Ovary (tissue), 9 donors: ENCODE data around the gene SLC38A4. TPM values are rescaled to one million over a fixed set of nuclear protein-coding genes. Genes with fewer than 3 reads are reported as not detected.

Experiments
- DNase-seq, 5 donors: peaks; one replicate each; pipeline ENCODE4 v3.0.0-alpha.2; 2019 to 2020
- H3K27ac ChIP-seq, 2 donors: fragments of 200-600 bp; one replicate each; pipeline versions ENCODE4 v1.5.1 to v1.8.0; 2019 to 2022
- H3K27me3 ChIP-seq: fragments of 200-600 bp; one replicate; pipeline ENCODE4 v1.8.0; 2022
- H3K36me3 ChIP-seq: fragments of 200-600 bp; sonication (generic); one replicate; pipeline ENCODE4 v1.5.1; 2019
- H3K4me1 ChIP-seq: one replicate; pipeline ENCODE4 v1.8.1; 2013; ENCODE audit warnings: mild to moderate bottlenecking, moderate library complexity; ENCODE audit not compliant: insufficient read depth
- H3K4me3 ChIP-seq: fragments of 200-600 bp; sonication (generic); one replicate; pipeline ENCODE4 v1.5.1; 2017
- H3K9me3 ChIP-seq, 2 donors: fragments of 200-600 bp in 1 of 2; sonication (generic) in 1 of 2; one replicate each; pipeline versions ENCODE4 v1.5.1 to v1.8.1; 2013 to 2019; ENCODE audit warnings: mild to moderate bottlenecking in 1 of 2, moderate library complexity in 1 of 2
- EP300 ChIP-seq: sonication (generic); formaldehyde crosslinking; IDR thresholded peaks from one replicate; pipeline ENCODE4 v1.6.1; 2017; ENCODE audit warnings: antibody characterized with exemption
- POLR2A ChIP-seq: fragments of 450-650 bp; IDR thresholded peaks from one replicate; pipeline ENCODE4 v1.6.1; 2017; ENCODE audit warnings: antibody characterized with exemption, mild to moderate bottlenecking, moderate library complexity
- WGBS, 3 donors: extraction: QIAGEN DNeasy Blood & Tissue Kit in 1 of 3; methylation state at CpG; one replicate each; pipeline versions ENCODE4 v1.1.5 to v1.1.7; 2013 to 2017; 5-methylcytosine and 5-hydroxymethylcytosine counted together
- intact Hi-C, 4 donors: fragments of 100-400 bp; cut with DNase I; formaldehyde crosslinking; loops; one replicate each; pipeline versions ENCODE4 v1.11.0 to v1.15.1; 2022 to 2023
- polyA plus RNA-seq, 2 donors: library from polyadenylated mRNA; stranded (reverse); fragments of 200-250 nt in 1 of 2; fragments of 350-450 nt in 1 of 2; fragmentation: Illumina TruSeq in 1 of 2; extraction: RNeasy Lipid Tissue Mini Kit (QIAGEN cat#74804) in 1 of 2; gene quantifications; one replicate each; pipeline ENCODE4 v1.2.3, GENCODE V29; 2013 to 2014
- total RNA-seq, 7 donors: library from RNA; depleted of rRNA in 2 of 7; stranded (reverse); fragments of >200 nt in 2 of 7; fragmentation: NEBNext Ultra II Directional in 3 of 7; extraction: Animal tissue kit (Norgen Biotek cat#: 25700) in 3 of 7; gene quantifications; one replicate each; pipeline versions ENCODE4 v1.1.0 to v1.2.4, GENCODE V29; 2016 to 2023
- TF ChIP-seq, protein P1 (sequence below), 3 donors: fragments of 450-650 bp in 2 of 3; fragments of 200-600 bp in 1 of 3; IDR thresholded peaks; one replicate each; pipeline versions ENCODE4 v1.5.1 to v1.8.0; 2016 to 2022; ENCODE audit warnings: antibody characterized with exemption in 3 of 3, mild to moderate bottlenecking in 1 of 3
- donor health status: DM: no; HTN: no; CAD: no; lungs with moderate emphysema.
- donor health status: DM: no; HTN: no; CAD: no.
- donor health status: Bipolar disorder and iron deficiency.
- donor health status: DM: yes; HTN: yes; CAD: no.
- donor health status: DM: no; HTN: no; CAD: no.
- donor health status: DM: yes; HTN: yes; CAD: no.

The SLC38A4 gene
- total and polyA plus RNA-seq, 9 donors = 0.15 to 2.0 (median 0.28) TPM; not detected in 2

DNA sequence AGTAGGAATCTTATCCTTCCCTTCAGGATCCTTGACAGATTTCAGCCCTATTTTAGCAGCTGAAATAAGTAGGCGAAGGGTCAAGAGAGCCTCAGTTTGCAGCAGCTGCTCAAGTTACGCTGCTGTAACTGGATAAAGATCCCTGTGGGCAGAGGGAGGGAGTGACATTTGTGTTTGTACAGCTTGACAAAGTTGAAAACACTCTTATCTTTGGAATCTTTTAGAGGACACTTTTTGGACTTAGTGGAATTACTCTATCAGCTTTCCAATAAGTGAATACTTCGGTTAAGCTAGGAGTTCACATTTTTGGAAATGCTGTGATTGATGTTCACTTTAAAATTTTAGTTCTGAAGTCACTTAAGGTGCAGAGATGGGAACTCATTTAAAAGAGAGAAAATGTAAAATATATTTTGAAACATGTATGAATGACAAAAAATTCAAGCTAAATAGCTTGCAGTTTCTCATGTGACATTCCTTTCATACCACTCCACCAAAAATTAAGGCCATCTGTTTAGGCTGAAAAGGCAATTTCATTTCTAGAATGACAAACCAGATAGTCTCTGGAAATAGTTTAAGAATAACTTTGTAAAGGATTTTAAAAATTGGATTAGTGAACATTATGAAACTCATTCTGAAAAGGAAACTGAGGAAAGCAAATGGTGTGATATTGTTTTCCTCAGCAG lies 55.2 kb downstream of the SLC38A4 start:
- no peak overlapping the region for H3K4me3 ChIP-seq
- no peak for DNase-seq
- no peak overlapping the region for H3K27ac ChIP-seq
- no peaks in the 10 kb centered on the region for H3K27me3 ChIP-seq
- no peaks in the 10 kb centered on the region for H3K9me3 ChIP-seq
- 36 to 47% (median 46%) methylated on average over 3 of the region's 3 CpGs for WGBS, 3 donors
- H3K4me1 ChIP-seq = peaks cover 2% of the 10 kb centered on the region
- intact Hi-C loops = no loop called here
- TF ChIP-seq EP300 = no peak
- TF ChIP-seq, protein P1, sequence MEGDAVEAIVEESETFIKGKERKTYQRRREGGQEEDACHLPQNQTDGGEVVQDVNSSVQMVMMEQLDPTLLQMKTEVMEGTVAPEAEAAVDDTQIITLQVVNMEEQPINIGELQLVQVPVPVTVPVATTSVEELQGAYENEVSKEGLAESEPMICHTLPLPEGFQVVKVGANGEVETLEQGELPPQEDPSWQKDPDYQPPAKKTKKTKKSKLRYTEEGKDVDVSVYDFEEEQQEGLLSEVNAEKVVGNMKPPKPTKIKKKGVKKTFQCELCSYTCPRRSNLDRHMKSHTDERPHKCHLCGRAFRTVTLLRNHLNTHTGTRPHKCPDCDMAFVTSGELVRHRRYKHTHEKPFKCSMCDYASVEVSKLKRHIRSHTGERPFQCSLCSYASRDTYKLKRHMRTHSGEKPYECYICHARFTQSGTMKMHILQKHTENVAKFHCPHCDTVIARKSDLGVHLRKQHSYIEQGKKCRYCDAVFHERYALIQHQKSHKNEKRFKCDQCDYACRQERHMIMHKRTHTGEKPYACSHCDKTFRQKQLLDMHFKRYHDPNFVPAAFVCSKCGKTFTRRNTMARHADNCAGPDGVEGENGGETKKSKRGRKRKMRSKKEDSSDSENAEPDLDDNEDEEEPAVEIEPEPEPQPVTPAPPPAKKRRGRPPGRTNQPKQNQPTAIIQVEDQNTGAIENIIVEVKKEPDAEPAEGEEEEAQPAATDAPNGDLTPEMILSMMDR (IDR thresholded peaks at IDR 0.05) = no peak
- no peak for TF ChIP-seq POLR2A
- no peaks in the 10 kb centered on the region for H3K36me3 ChIP-seq

- no peaks in the 10 kb centered on the region for H3K9me3 ChIP-seq
- intact Hi-C loops = no loop called here
- no peak overlapping the region for H3K4me3 ChIP-seq
- TF ChIP-seq POLR2A (no peak), EP300 (no peak)
- TF ChIP-seq, protein P1 (IDR thresholded peaks at IDR 0.05) = no peak
- H3K27ac ChIP-seq = no peak overlapping the region
- WGBS, 3 donors = 61 to 96% (median 80%) methylated on average over 3 of the region's 3 CpGs
- H3K4me1 ChIP-seq = no peaks in the 10 kb centered on the region
- H3K36me3 ChIP-seq = no peaks in the 10 kb centered on the region
- no peak for DNase-seq
- H3K27me3 ChIP-seq = no peaks in the 10 kb centered on the region
Observed at GRCh38 chr12:46764005-46764404, 61.8 kb downstream of the SLC38A4 start.

- Histone ChIP-seq H3K9me3 (peaks cover 0 to 3% of the 10 kb centered on the region in 2 donors), H3K36me3 (no peaks in the 10 kb centered on the region), H3K4me1 (no peaks in the 10 kb centered on the region), H3K27me3 (no peaks in the 10 kb centered on the region), H3K27ac (no peak overlapping the region), H3K4me3 (no peak overlapping the region)
- no peak for TF ChIP-seq EP300
- TF ChIP-seq, protein P1 (IDR thresholded peaks at IDR 0.05) = no peak
- no peak for TF ChIP-seq POLR2A
- intact Hi-C loops = no loop called here
- no peak for DNase-seq
Observed at GRCh38 chr12:46763230-46763629, 62.6 kb downstream of the SLC38A4 start.

DNA sequence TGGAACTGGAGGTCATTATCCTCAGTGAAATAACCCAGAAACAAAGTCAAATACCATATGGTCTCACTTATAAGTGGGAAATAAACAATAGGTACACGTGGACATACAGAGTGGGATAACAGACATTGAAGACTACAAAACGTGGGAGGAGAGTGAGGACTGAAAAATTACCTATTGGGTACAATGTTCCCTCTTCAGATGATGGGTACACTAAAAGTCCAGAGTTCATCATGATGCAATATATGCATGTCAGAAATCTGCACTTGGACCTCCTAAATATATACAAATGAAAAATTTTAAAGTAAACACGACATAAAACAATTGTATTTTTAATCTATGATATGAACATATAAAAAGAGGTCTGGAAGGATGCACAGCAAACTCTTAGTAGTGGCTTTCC lies 71.2 kb downstream of the SLC38A4 start:
- Histone ChIP-seq H3K27me3 (no peaks in the 10 kb centered on the region), H3K27ac (no peak overlapping the region), H3K4me1 (no peaks in the 10 kb centered on the region), H3K36me3 (no peaks in the 10 kb centered on the region), H3K4me3 (no peak overlapping the region), H3K9me3 (peaks cover 0 to 3% of the 10 kb centered on the region in 2 donors)
- DNase-seq = no peak
- TF ChIP-seq EP300 (no peak), POLR2A (no peak)
- TF ChIP-seq, protein P1 (IDR thresholded peaks at IDR 0.05) = no peak
- WGBS, 3 donors = 36 to 58% (median 54%) methylated on average over 3 of the region's 3 CpGs
- intact Hi-C loops = no loop called here
